Fibroblast of skin of left quadriceps (primary cell): ENCODE results near the gene OR2B2.

ENCODE experiments used
- DNase-seq, 2 experiments: peaks; one replicate each; pipeline ENCODE4 v3.0.0-alpha.2; 2013; ENCODE audit warnings: low read depth in 2 of 2

The OR2B2 gene

DNA sequence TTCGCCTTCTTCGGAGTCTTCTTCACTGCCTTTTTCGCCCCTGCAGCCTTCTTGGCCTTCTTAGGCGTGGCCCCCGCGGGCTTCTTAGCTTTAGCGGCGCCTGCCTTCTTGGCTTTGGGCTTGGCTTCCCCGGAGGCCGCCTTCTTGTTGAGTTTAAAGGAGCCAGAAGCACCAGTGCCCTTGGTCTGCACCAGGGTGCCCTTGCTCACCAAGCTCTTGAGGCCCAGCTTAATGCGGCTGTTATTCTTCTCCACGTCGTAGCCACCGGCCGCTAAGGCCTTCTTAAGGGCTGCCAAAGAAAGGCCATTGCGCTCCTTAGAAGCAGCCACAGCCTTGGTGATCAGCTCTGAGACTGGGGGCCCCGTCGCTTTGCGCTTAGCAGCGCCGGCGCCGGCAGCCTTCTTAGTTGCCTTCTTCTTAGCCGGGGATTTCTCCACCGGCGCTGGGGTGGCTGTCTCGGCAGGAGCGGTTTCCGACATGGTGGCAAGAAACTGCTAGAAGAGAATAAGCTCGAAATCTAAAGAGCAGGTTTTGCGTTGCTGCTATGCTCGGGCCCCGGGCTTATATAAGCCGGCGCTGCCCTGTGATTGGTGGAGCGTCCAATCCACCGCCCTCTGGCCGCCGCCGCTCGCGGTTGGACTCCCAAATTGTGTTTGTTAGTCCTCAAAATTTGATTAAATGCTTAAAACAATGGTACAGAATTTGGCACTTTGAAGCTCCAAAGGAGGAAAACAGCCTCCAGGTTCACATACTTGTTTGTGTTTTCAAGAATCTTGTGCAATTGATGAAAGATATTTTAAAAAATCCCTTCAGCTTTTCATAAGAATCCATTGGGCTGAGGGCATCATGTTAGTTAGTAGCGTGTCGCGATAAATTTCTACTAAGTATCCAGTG, 44.9 kb downstream of the OR2B2 start:
- DNase-seq, result peak; percentile 59 to 62

DNA sequence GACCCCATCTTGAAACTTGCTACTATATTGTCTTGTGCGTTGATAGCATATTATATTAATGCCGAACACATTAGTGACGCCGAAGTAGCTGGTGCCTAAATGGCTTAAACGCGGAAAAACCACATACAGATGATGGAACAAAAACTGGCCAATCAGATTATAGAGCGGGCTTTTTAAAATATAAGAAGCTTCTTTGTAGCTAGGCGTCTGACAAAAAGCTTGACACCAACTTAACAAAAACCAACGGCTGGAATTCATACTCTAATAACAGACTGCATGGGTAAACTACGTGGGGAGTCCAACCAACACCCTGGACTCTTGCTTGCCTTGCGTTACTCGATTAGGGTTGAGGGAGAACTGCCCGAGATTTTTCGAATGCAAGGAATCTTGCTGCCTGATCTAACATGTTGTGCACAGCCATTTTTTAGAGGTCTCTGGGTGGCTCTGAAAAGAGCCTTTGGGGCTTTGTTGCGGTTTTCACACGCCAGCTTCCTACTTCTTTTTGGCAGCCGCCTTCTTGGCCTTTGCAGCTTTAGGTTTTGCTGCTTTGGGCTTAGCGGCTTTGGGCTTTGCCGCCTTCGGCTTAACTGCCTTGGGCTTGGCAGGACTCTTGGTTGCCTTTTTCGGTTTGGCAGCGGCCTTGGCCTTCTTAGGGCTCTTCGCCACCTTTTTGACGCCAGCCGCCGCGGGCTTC, 45.7 kb downstream of the OR2B2 start:
- DNase-seq, result peak in 1 of 2 experiments; percentile 61

DNA sequence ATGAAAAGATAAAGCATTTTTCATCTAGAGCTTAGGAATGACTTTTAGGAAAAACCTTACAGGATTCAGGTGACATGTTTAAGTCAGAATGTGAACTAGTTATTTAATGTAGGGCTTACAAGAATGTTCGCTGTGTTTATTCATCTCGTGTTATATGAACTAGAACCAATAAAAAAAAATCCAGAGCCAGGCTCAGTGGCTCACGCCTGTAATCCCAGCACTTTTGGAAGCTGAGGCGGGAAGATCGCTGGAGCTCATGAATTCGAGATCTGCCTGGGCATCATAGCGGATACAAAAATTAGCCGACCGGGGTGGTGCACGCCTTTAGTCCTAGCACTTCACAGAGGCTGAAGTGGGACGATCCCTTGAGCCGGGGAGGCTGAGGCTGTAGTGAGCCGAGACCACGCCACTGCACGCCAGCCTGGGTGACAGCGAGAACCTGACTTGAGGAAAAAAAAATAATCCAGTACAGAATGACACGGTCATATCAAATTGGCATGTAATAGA, 46.3 kb downstream of the OR2B2 start:
- no peak for DNase-seq

DNA sequence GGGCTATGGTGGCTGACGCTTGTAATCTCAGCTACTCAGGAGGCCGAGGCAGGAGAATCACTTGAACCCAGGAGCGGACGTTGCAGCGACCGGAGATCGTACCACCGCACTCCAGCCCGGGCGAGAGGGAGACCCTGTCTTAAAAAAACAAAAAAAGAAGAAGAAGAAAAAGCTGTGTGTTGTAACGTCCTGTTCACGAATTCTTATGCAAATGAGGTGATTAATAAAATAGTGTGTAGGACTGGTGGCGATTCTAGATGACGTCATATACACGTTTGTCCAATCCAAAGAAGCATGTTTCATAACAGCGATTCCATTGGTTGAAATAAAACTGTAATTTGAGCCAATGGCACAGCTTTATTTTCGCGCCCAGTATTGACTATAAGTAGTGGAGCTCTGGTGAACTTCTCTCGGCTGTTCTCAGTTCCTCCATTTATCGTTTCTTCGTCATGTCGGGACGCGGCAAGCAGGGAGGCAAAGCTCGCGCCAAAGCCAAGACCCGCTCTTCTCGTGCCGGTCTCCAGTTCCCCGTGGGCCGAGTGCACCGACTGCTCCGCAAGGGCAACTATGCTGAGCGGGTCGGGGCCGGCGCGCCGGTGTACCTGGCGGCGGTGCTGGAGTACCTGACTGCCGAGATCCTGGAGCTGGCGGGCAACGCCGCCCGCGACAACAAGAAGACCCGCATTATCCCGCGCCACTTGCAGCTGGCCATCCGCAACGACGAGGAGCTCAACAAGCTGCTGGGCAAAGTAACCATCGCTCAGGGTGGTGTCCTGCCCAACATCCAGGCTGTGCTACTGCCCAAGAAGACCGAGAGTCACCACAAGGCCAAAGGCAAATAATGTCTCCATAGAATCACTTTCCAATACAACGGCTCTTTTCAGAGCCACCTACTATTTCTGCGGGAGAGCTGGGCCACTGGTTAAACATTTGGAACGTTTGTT, 47.0 kb downstream of the OR2B2 start:
- DNase-seq, result peak; percentile 97

DNA sequence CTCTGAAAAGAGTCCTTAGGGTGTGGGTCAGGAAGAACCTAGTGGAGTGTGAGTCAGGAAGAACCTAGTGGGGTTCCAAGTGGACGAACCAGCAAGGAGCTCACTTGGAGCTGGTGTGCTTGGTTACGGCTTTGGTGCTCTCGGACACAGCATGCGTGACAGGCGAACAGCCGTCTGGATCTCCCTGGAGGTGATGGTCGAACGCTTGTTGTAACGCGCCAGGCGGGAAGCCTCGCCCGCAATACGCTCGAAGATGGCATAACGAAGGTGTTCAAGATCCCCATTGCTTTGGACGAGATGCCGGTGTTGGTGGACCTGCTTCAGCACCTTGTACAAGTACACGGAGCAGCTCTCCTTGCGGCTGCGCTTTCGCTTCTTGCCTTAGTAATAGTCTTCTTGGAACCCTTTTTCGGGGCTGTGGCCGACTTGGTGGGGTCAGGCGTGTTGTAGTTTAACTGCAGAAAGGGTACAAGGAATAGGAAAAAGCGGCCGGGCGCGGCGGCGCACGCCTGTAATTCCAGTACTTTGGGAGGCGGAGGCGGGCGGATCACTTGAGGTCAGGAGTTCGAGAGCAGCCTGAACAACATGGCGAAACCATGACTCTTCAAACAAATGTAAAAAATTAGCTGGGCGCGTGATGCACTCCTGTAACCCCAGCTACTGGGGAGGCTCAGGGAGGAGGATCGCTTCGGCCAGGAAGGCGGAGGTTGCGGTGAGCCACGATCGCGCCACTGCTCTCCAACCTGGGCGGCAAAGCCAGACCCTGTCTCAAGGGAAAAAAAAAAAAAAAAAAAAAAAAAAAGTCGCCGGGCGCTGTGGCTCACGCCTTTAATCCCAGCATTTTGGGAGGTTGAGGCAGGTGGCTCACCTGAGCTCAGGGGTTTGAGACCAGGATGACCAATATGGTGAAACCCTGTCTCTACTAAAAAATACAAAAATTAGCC, 48.0 kb downstream of the OR2B2 start:
- no peak for DNase-seq

DNA sequence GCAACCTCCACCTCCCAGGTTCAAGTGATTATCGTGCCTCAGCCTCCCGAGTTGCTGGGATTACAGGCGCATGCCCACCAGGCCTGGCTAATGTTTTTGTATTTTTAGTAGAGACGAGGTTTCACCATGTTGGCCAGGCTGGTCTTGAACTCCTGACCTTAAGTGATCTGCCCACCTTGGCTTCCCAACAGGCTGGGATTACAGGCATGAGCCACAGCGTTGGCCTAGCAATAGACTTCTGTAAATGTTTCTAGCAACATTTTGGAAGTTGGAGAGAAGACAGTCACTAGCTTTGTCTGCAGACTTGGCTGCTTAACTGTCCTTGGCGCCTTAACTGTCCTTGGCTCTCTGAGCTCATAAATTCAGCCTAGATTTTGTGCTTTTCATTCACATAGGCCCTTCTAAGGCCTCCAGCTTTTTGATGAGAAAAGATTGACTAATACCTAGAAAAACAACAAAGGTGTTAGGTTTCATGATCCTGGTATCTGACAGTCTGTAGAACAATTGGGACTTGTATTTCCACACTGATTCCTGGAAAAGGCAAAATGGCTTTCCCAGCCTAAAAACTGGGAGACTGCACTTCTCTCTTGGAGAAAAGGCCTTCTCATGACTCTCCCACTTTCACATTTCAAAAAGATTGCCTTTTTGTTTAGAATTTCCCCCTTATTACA, 49.7 kb downstream of the OR2B2 start:
- DNase-seq, result no peak

DNA sequence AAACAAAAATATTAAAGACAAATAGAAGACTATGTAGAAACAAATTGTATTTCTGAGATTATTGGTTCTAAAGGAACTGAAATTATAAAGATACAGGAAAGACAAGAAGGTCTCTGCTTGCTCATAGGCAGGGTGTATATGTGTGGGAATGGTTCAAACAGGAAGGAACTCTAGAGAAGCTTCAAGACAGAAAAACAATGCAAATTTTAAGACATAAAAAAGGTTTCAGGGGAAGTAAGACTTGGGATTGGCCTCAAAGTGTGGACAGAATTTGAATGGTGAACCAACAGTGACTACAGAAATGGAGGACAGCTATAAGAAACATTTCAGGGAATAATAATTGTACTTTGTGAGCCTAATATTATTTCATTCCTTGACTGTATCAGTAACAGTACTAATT, 50.3 kb downstream of the OR2B2 start:
- DNase-seq, result no peak

DNA sequence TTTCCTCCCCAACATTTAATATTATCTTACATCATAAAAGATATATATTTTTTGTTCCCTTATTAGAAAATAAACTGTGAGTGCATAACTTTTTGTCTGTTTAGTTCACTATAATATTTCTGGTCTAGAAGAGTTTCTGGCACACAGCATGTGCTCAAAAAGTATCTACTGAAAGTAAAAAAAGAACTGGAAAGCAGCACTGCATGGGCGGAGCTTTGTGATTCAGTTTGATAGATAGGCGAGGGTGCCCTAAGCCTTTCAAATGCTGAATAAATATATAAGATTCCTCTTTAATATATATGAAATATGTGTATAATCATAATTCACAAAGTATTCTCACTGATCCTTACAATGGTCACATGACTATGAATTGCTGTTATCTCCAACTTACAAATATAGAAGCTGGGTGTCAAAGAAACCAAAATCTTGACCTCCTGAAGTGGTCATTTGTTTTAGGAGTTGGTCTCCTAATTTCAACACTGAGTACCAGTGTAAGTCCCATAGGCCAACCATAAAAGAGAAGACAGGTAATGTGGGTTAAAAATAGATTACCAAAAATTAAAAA, 50.8 kb downstream of the OR2B2 start:
- no peak for DNase-seq
